Stimulated activated CD8-positive, alpha-beta memory T cell treated with anti-CD3 and anti-CD28 coated beads, Interleukin-7, amount 100 ng/mL, for 4 hours (primary cell): ENCODE results near the gene OR7G3.

Source experiments
- DNase-seq, 2 donors: peaks; one replicate each; pipeline ENCODE4 v3.0.0-alpha.2; 2020; ENCODE audit warnings: low read depth in 2 of 2

Gene OR7G3

GRCh38 chr19:9107375-9107774 lies 19.4 kb downstream of the OR7G3 start, which contains the start of gene OR7G2:
OR7G2 (minus strand) TSS chr19:9107475; CDS start chr19:9103243, 4,232 bp downstream.
- no peak for DNase-seq

GRCh38 chr19:9086761-9087160 lies 40.0 kb downstream of the OR7G3 start, which contains the start of gene OR1M1:
OR1M1 (plus strand) TSS chr19:9087061; CDS start chr19:9093245, 6,184 bp downstream.
- DNase-seq: no peak

- DNase-seq: no peak
Measured at GRCh38 chr19:9078651-9079050, 48.1 kb downstream of the OR7G3 start.

GRCh38 chr19:9076901-9077300 lies 49.8 kb downstream of the OR7G3 start:
- DNase-seq: no peak
